ENCODE results near the gene PCDHGC5.

Gene PCDHGC5

DNA sequence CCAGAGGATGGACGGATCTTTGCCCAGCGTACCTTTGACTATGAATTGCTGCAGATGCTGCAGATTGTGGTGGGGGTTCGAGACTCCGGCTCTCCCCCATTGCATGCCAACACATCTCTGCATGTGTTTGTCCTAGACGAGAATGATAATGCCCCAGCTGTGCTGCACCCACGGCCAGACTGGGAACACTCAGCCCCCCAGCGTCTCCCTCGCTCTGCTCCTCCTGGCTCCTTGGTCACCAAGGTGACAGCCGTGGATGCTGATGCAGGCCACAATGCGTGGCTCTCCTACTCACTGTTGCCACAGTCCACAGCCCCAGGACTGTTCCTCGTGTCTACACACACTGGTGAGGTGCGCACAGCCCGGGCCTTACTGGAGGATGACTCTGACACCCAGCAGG is 1.9 kb downstream of the PCDHGC5 start:
- no peak for DNase-seq (ENCODE audit: low read depth in 3 of 3)

DNA sequence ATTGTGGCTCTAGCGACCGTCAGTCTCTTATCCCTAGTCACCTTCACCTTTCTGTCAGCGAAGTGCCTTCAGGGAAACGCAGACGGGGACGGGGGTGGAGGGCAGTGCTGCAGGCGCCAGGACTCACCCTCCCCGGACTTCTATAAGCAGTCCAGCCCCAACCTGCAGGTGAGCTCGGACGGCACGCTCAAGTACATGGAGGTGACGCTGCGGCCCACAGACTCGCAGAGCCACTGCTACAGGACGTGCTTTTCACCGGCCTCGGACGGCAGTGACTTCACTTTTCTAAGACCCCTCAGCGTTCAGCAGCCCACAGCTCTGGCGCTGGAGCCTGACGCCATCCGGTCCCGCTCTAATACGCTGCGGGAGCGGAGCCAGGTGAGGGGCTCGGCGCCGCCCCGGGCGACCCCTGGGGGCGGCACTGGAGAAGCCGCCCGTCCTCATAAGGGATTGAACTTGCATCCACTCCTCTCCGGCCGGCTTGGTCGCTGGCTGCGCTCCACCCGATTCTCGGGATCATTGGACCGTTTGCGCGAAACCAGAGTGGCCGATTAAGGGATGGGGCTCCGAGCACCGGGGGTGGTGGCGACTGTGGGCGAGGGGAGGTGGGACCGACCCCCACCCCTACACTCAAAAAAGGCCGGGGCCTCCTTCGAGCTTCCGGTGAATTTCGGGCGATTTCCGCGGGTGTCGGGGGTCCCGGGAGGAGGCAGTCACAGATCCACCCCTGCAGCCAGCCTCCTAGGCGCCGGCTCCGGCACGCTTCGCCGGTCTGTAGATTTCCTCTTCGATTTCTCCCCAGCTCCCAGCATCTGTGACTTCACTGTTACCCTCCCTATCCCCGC is 2.7 kb downstream of the PCDHGC5 start:
- no peak for DNase-seq (ENCODE audit: low read depth in 3 of 3)

DNA sequence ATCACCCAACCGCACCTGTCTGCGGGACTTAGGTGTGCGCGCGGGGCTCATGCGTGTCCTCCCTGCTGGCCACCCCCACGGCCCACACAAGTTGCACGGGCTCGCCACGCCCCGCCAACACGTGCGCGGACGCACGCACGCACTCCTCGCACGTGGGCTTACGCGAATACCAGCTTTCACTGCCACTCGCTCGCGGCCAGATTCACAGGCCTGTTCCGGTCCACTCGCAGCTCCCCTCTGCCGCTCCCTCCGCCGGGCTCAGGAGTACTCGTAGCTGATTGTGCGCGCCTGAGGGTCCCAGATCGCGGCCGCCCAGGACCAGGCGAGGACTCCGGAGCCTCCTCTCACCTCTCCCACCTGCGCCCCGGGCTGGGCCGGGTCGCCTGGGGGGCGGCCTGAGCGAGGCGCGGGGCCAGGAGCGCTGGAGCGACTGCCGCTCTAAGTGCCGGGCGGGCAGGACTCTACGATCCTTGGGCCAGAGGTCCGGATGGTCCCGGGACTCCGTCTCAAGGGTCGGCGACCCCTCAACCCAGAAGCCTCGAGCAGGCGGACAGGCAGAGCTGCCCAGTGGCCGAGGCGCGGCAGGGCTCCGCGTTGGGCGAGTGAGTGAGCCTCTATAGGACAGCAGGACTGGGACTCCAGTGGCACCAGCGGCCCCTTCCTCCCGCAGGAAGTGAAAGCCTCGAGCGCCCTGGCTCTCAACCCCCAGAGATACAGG is 3.4 kb downstream of the PCDHGC5 start:
- DNase-seq (ENCODE audit: low read depth in 3 of 3) = peak in 1 of 3 experiments; percentile 43

DNA sequence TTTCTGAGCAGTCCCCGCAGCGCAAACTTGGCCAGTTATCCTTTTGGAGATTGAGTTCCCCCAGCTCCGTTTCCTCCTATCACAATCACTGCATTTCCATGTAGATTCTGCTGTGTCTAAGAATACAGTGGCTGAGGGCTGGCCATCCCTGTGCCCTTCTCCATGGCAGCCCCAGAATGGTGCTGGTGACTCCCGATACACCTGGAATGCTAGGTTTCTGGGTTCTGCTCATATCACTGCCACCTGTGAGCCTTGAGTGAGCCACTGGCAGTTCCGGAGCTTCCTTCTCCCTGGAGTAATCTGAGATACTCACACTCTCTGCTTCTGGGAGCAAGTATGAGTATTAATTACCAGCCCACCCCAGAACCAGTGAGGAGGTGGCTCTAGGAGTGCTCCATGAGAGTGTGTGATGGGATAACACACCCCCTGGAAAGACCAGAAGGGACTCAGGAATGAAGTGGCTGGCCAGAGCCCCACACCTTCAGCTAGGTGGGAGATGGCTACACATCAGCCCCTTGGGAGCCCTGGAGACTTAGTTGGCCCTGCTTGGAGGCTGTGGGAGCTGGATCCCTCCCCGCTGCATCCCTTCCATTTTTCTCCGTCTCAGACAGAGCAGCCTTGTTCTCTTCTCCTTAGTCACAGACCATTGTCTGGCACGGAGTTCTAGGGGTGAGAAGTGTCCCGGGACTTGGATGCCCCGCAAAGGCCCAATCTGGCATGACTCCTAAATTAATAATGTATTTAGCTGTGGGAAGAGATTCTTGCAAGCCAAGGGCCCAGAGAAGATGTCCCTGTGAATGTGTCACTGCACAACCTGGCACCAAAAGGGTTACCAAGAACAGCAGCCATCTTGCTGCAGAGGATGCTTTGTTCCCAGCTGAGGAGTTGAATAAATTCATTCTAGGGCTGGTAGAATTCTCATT is 4.9 kb downstream of the PCDHGC5 start:
- no peak for DNase-seq (ENCODE audit: low read depth in 3 of 3)

DNA sequence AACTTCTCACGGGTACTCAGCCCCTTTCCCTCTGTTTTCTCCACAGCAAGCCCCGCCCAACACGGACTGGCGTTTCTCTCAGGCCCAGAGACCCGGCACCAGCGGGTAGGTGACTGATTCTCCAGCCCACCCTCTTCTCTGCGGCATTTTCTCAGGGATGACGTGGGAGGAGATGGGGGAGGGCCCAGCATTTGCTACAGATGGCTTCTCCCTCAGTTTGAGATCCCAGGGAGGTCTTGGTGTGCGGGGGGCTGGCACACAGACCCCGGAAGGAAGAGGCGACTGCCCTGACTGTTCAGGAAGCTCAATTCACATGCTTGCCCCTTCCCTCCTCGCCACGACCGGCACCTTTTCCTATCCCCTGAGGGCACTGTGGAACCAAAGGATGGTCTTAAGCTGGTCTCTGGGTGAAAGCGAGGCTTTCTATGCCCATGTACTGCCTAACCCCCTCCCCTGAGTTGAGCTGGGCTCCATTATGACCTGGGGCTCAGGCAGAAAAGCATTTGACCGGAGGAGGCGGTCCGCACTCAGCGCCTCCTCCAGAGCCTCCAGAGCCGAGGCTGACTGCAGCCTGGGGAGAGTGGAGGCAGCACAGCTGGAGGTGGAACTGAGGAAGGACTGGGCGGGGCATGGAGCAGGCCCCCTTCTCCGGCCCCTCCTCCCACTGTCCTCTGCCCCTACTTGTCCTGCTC is 6.0 kb downstream of the PCDHGC5 start:
- no peak for DNase-seq (ENCODE audit: low read depth in 3 of 3)

DNA sequence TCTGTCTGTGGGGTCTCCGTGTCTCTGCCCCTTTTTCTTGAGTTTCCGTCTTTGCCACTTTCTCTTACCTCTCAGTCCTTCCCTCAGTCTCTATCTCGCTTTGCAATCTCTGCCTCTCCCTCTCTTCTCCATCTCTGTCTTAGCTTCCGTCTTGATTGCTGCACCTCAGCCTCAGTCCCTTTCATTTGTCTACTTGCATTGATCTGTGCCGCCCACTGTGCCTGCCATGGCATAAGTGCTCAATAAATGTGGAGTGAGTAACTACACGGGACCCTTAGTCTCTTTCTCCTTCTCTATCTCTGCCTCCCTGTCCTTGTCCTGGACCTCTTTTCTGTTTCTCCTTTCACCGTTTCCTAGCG is 6.6 kb downstream of the PCDHGC5 start:
- no peak for DNase-seq (ENCODE audit: low read depth in 3 of 3)

DNA sequence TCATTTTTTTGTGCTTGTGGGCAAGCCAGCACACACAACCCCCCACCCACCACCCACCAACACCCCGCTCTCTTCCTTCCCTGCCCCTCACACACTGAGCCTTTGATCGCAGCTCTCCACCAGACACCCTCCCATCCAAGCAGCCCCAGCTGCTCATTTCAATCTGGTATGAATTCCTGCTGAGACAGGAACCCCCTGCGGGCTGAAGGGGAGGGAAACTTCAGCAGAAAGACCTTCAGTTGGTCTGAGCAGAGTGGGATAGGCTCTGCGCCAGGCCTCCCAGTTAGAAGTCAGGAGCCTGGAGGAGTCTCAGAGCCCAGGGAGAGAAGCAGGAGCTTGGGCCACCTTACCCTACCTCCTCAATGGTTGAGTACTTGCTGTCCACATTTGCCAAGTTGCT is 7.2 kb downstream of the PCDHGC5 start:
- no peak for DNase-seq (ENCODE audit: low read depth in 3 of 3)

DNA sequence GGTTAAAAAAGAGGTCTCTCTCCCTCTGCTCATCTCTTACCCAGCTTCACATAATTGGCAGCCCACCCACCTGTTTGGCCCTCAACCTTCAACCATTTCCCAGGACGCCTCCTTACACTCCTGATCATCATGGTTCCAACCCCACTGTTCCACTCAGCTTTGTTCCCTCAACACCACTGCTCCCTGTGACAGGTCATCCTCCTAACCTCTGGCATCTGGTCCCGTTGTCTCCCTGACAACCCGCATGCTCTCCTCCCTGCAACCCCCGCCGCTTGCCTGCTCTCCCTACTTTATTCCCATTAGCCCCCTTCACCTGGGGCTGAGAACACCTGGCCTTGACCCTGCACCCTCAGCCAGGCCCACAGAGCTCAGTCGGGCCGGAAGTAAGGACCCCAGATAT is 12.9 kb downstream of the PCDHGC5 start:
- no peak for DNase-seq (ENCODE audit: low read depth in 3 of 3)

DNA sequence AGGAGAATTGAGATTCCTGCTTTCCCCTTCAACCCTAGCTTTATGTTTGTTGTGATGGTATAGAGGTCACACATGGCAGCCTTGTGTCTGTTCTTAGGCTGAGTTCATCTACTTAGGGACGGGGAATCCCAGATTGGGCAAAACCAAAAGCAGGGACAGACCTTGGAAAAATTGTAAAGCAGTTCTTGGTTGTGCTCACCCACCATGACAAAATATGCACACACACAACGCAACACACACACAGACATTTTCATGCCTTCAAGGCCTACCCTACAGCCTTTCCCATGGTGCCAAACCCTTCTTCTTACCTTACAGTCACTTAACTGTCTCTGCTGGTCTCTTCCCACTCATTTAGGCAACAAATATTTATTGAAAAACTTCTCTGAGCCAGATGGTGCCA is 14.8 kb downstream of the PCDHGC5 start:
- no peak for DNase-seq (ENCODE audit: low read depth in 3 of 3)

DNA sequence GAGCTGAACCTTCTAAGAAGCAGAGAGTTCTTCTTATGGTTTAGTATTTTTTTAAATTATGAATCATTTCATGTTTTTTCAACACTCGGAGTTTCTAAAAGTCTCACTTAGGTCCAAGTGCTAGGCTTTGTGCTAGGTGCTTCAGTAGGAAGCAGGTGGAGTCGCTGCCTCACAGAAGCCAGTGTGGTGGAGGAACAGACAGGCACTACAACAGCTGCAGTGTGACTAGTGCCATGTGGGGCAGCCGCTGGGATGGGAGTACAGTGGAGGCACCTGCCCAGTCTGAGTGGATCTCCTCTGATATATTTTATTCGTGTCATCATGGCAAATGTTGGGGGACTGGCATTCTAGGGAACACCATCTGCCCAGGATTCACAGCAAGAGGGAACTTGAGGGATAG is 15.3 kb downstream of the PCDHGC5 start:
- no peak for DNase-seq (ENCODE audit: low read depth in 3 of 3)

DNA sequence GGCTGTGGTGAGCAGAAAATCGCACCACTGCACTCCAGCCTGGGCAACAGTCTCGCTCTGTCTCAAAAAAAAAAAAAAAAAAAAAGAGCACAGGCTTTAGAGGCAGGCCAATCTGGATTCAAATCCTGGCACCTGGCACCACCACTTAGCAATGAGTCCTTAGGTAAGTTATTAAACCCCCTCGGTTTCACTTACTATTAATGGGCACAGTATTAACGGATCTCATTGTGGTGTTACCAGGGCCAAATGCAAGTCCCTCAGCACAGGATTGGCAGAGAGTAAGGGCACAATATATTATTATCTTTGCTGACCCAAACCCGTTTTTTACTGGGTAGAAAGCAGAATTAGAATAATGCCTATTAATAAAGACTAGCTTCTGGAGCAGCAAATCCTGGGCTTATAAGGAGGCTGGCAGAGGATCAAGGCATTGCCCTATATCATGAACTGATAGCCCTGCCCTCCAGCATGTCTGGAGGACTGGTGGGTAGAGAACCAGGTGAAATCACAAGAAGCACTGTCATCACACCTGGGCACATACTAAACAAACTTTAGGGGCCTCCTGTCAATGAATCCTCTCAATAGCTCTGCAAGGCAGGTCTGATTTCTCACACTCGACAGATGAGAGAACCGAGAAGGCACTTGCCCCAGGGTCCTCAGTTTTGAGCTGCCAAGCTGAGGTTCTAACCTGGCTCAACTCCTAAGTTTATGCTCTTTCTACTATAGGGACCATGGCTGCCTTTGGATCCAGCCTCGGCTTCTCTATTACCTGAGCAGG is 17.7 kb downstream of the PCDHGC5 start:
- no peak for DNase-seq (ENCODE audit: low read depth in 3 of 3)

DNA sequence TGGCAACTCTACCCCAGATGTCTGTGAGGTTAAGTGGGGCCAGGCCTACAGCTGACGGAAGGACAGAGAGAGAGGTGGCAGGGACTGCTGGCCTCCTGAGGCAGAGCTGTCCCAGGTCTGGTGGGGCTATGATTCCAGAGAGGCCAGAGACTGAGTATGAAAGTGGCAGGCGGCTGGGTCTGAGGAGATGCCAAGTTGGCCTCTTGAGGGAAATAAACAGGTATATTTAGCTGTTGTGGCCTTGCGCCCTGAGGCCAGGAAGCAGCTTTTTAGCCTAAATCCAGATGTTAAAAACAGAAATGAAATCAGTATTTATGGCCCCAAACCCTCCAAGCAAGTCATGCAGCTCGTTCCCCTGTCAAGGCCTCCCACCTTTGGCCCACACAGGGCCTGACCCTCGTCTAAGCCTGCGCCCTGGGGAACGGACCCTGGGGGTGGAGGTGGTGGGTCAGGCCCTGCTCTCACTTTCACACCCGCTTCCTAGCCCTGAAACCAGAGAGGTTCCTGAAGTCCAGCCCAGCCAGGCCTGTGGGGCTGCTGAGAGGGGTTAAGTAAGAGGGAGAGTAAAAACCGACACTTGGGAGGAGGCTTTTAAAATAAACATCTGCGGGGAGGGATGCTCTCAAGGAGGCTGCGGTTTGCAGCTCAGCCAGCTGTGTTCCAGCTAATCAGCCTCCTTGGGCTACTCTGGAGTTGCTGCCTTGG is 18.7 kb downstream of the PCDHGC5 start:
- no peak for DNase-seq (ENCODE audit: low read depth in 3 of 3)

DNA sequence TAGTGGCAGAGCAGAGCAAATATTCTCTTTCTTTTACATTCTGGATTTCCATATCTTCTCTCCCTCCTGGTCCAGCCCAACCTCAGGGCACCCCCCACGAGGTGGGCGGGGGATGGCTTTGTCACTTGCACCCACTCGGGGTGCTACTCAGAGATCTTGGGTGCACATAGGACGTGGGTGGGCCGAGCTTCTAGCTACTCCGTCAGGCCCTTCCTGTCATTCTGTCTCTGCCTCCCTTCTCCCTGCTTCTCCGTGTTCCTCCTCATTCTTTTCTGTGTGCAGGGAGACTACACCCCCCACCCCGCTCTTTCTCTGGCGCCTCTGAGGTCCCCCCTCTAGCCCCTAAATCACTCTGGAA is 19.5 kb downstream of the PCDHGC5 start:
- DNase-seq (ENCODE audit: low read depth in 3 of 3) = no peak

DNA sequence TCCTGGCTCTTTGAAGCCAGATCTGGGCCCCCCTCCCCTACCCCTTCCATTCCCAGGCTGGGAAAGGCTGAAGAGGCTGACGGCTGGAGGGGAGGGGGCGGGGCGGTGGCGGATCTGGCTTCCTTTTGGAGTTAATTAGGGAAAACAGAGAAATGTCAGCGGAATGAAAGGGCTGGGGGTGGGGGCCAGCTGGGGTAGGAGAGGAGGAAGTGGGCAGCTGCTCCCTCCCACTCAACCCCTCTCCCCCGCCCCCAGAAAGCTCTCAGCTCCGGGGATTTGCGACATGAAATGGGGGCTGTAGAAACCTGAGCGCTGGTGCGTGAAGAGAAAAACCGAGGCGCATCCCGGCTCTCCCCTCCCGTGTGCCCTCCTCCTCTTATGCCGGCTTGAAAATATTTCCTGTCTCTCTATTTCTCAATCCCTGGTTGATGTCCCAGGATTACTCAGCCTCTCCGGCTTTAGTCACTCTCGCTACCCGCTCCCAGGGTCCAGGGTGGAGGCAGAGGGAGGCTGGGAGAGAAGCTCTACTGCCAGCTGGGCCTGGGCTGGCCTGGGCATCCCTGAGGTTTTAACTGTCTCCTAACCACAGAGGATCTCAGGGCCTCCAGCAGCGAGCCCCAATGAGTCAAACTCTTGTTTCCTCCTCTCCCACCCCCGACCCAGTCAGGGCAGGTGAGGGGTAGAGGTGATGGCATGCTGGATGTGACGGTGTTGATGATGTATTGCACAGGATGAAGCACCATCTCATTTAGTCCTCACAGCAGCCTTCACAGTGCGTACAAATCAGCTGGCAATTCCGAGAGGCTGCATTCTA is 20.1 kb downstream of the PCDHGC5 start:
- DNase-seq (ENCODE audit: low read depth in 3 of 3) = no peak

DNA sequence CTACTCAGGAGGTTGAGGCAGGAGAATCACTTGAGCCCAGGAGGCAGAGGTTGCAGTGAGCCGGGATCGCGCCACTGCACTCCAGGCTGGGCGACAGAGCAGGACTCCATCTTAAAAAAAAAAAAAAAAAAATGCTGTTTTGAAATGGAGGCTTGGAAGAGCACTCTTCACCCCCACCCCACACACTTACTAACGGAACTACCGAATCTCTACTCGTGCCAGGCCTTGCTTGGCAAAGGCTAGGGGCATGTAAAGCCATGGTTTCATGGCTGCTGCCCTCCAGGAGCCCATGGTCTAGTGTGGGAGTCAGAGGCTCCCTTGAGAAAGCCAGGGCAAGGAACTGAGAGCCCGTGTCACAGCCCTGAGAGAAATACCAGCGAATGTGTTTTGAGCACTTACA is 21.3 kb downstream of the PCDHGC5 start:
- DNase-seq (ENCODE audit: low read depth in 3 of 3) = no peak

DNA sequence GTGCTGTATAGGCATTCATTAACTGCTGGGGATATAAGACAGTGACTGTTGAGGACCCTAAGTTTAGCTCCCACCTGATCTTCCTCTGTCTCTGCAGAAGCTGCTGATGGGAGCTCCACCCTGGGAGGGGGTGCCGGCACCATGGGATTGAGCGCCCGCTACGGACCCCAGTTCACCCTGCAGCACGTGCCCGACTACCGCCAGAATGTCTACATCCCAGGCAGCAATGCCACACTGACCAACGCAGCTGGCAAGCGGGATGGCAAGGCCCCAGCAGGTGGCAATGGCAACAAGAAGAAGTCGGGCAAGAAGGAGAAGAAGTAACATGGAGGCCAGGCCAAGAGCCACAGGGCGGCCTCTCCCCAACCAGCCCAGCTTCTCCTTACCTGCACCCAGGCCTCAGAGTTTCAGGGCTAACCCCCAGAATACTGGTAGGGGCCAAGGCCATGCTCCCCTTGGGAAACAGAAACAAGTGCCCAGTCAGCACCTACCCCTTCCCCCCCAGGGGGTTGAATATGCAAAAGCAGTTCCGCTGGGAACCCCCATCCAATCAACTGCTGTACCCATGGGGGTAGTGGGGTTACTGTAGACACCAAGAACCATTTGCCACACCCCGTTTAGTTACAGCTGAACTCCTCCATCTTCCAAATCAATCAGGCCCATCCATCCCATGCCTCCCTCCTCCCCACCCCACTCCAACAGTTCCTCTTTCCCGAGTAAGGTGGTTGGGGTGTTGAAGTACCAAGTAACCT is 22.1 kb downstream of the PCDHGC5 start:
- no peak for DNase-seq (ENCODE audit: low read depth in 3 of 3)

DNA sequence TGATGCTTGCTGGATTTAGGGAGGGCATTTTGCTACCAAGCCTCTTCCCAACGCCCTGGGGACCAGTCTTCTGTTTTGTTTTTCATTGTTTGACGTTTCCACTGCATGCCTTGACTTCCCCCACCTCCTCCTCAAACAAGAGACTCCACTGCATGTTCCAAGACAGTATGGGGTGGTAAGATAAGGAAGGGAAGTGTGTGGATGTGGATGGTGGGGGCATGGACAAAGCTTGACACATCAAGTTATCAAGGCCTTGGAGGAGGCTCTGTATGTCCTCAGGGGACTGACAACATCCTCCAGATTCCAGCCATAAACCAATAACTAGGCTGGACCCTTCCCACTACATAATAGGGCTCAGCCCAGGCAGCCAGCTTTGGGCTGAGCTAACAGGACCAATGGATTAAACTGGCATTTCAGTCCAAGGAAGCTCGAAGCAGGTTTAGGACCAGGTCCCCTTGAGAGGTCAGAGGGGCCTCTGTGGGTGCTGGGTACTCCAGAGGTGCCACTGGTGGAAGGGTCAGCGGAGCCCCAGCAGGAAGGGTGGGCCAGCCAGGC is 23.0 kb downstream of the PCDHGC5 start:
- no peak for DNase-seq (ENCODE audit: low read depth in 3 of 3)

DNA sequence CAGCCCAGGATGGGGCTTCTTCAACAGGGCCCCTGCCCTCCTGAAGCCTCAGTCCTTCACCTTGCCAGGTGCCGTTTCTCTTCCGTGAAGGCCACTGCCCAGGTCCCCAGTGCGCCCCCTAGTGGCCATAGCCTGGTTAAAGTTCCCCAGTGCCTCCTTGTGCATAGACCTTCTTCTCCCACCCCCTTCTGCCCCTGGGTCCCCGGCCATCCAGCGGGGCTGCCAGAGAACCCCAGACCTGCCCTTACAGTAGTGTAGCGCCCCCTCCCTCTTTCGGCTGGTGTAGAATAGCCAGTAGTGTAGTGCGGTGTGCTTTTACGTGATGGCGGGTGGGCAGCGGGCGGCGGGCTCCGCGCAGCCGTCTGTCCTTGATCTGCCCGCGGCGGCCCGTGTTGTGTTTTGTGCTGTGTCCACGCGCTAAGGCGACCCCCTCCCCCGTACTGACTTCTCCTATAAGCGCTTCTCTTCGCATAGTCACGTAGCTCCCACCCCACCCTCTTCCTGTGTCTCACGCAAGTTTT is 23.6 kb downstream of the PCDHGC5 start:
- peak; percentile 69 to 79 (median 77) for DNase-seq (ENCODE audit: low read depth in 3 of 3)

Data from stimulated activated CD4-positive, alpha-beta T cell treated with anti-CD3 and anti-CD28 coated beads, TNF-alpha, amount 100 ng/mL, for 4 hours (primary cell).